A549 (cell line): Measurements from ENCODE around the gene CDK5RAP2. TPM values are rescaled to one million over a fixed set of nuclear protein-coding genes. Genes with fewer than 3 reads are reported as not detected.

Source experiments
- ATAC-seq, 2 experiments: fragments of 200-7000 bp in 1 of 2; fragments of >200 bp in 1 of 2; cut with Nextera tagmentation in 1 of 2; cut with Tn5 transposase in 1 of 2; 3 replicates each; pipeline versions ENCODE4 v1.8.0 to v1.9.1; 2018 to 2020; ENCODE audit warnings: mild to moderate bottlenecking in 1 of 2, moderate library complexity in 1 of 2
- CTCF ChIA-PET: fragments of 300-600 bp; sonication (Branson Sonifier 250); formaldehyde crosslinking; extraction: SDS; loops from one replicate; lab custom pipeline; 2021; ENCODE audit warnings: antibody characterized with exemption, inconsistent platforms; lab: Yijun Ruan, JAX
- POLR2A ChIA-PET: fragments of 350-600 bp; formaldehyde crosslinking; extraction: SDS; loops from one replicate; lab custom pipeline; 2021; ENCODE audit warnings: antibody characterized with exemption, inconsistent platforms; lab: Yijun Ruan, JAX
- DNase-seq, 2 experiments: peaks; one replicate each; pipeline versions ENCODE4 v3.0.0 to v3.0.0-alpha.2; 2011 to 2016; ENCODE audit warnings: low read depth in 1 of 2, low spot score in 1 of 2
- FAIRE-seq: peaks from 2 replicates; lab custom pipeline; 2011; peaks lifted over from hg19 to GRCh38; lab: Jason Lieb, UNC
- H3K27ac ChIP-seq, 2 experiments: fragments of >200 bp; sonication (Bioruptor Twin); formaldehyde crosslinking; 3 replicates each; pipeline ENCODE4 v1.5.1; 2016 to 2017
- H3K4me1 ChIP-seq: fragments of >200 bp; sonication (Bioruptor Twin); formaldehyde crosslinking; 3 replicates; pipeline ENCODE4 v1.6.1; 2016
- H3K4me2 ChIP-seq: fragments of >200 bp; sonication (Bioruptor Twin); formaldehyde crosslinking; 3 replicates; pipeline ENCODE4 v1.6.1; 2016
- H3K4me3 ChIP-seq: fragments of >200 bp; sonication (Bioruptor Twin); formaldehyde crosslinking; 3 replicates; pipeline ENCODE4 v1.5.1; 2016
- H3K9me3 ChIP-seq: fragments of >200 bp; sonication (Bioruptor Twin); formaldehyde crosslinking; 3 replicates; pipeline ENCODE4 v1.6.1; 2016
- BCL3 ChIP-seq: fragments of >200 bp; sonication (Bioruptor Twin); formaldehyde crosslinking; IDR thresholded peaks from 3 replicates; pipeline ENCODE4 v1.6.1; 2016
- CBX2 ChIP-seq: fragments of 200-600 bp; sonication (generic); IDR thresholded peaks from 2 replicates; pipeline ENCODE4 v1.6.1; 2016; ENCODE audit warnings: low read depth, mild to moderate bottlenecking, borderline replicate concordance
- CBX8 ChIP-seq: fragments of 200-600 bp; sonication (generic); IDR thresholded peaks from 2 replicates; pipeline ENCODE4 v1.6.1; 2016
- CEBPB ChIP-seq, 2 experiments: fragments of >200 bp in 1 of 2; sonication (Bioruptor Twin) in 1 of 2; formaldehyde crosslinking in 1 of 2; IDR thresholded peaks; 2 replicates each; pipeline ENCODE4 v1.6.1; 2012 to 2016
- CHD4 ChIP-seq: fragments of 200-600 bp; sonication (generic); IDR thresholded peaks from 2 replicates; pipeline ENCODE4 v1.6.1; 2016; ENCODE audit warnings: antibody characterized with exemption, mild to moderate bottlenecking, borderline replicate concordance
- EHF ChIP-seq: fragments of 250-450 bp; sonication (Bioruptor Pico); IDR thresholded peaks from 2 replicates; pipeline ENCODE4 v1.5.0; 2020; ENCODE audit warnings: mild to moderate bottlenecking
- ESRRA ChIP-seq: fragments of 150-350 bp; IDR thresholded peaks from 2 replicates; pipeline ENCODE4 v1.6.1; 2014; ENCODE audit warnings: mild to moderate bottlenecking, low read length, borderline replicate concordance
- FOSB ChIP-seq: fragments of 250-450 bp; sonication (Bioruptor Pico); IDR thresholded peaks from 2 replicates; pipeline ENCODE4 v1.5.0; 2020; ENCODE audit warnings: mild to moderate bottlenecking, moderate library complexity
- GATA3 ChIP-seq: IDR thresholded peaks from 2 replicates; pipeline ENCODE4 v1.6.1; 2012; ENCODE audit warnings: borderline replicate concordance
- HOXA7 ChIP-seq: fragments of 250-450 bp; sonication (Bioruptor Pico); IDR thresholded peaks from 2 replicates; pipeline ENCODE4 v1.5.0; 2020; ENCODE audit warnings: mild to moderate bottlenecking, moderate library complexity
- KDM1A ChIP-seq: fragments of 200-600 bp; sonication (generic); IDR thresholded peaks from 2 replicates; pipeline ENCODE4 v1.6.1; 2016; ENCODE audit warnings: low read depth, mild to moderate bottlenecking
- MAFK ChIP-seq: fragments of 450-650 bp; IDR thresholded peaks from 2 replicates; pipeline ENCODE4 v1.6.1; 2014; ENCODE audit not compliant: partially characterized antibody
- NPAS2 ChIP-seq: fragments of 250-450 bp; sonication (Bioruptor Pico); IDR thresholded peaks from 2 replicates; pipeline ENCODE4 v1.8.0; 2022; ENCODE audit warnings: mild to moderate bottlenecking, moderate library complexity, borderline replicate concordance
- NR3C1 ChIP-seq: fragments of >200 bp; sonication (Bioruptor Twin); formaldehyde crosslinking; IDR thresholded peaks from 3 replicates; pipeline ENCODE4 v1.6.1; 2017
- RAD21 ChIP-seq, 2 experiments: fragments of >200 bp in 1 of 2; sonication (Bioruptor Twin) in 1 of 2; formaldehyde crosslinking in 1 of 2; IDR thresholded peaks in 1 of 2; conservative IDR thresholded peaks in 1 of 2; 2 replicates in 1 of 2; 3 replicates in 1 of 2; pipeline ENCODE4 v1.6.1; 2012 to 2018; ENCODE audit warnings: inconsistent platforms in 1 of 2
- RFX5 ChIP-seq: fragments of 450-650 bp; IDR thresholded peaks from 2 replicates; pipeline ENCODE4 v1.7.1; 2014; ENCODE audit warnings: antibody characterized with exemption, mild to moderate bottlenecking, moderate library complexity
- RNF2 ChIP-seq: fragments of 200-600 bp; sonication (generic); IDR thresholded peaks from 2 replicates; pipeline ENCODE4 v1.6.1; 2016; ENCODE audit warnings: low read depth, mild to moderate bottlenecking, antibody characterized with exemption, moderate library complexity, borderline replicate concordance
- SMC3 ChIP-seq: fragments of >200 bp; sonication (Bioruptor Twin); formaldehyde crosslinking; IDR thresholded peaks from 3 replicates; pipeline ENCODE4 v1.6.1; 2018; ENCODE audit warnings: inconsistent platforms
- SREBF2 ChIP-seq: fragments of 450-650 bp; IDR thresholded peaks from 2 replicates; pipeline ENCODE4 v1.6.1; 2014; ENCODE audit warnings: mild to moderate bottlenecking, moderate library complexity
- TFCP2L1 ChIP-seq: fragments of 250-450 bp; sonication (Bioruptor Pico); IDR thresholded peaks from 2 replicates; pipeline ENCODE4 v1.5.0; 2021; ENCODE audit warnings: mild to moderate bottlenecking
- WGBS: methylation state at CpG from one replicate; pipeline ENCODE4 v1.1.6; 2017; ENCODE audit errors: missing lambda C conversion rate; 5-methylcytosine and 5-hydroxymethylcytosine counted together
- polyA plus RNA-seq, 4 experiments: library from polyadenylated mRNA; depleted of rRNA in 3 of 4; stranded (reverse); fragments of >200 nt; fragmentation: RNase III in 1 of 4; extraction: RNeasy Plus Mini Kit Qiagen cat#74134 plus additional on column Dnase treatment in 1 of 4; gene quantifications; 2 replicates in 3 of 4; 3 replicates in 1 of 4; pipeline ENCODE4 v1.2.3, GENCODE V29; 2011 to 2017
- TF ChIP-seq, protein P1 (sequence below): fragments of 450-650 bp; IDR thresholded peaks from 2 replicates; pipeline ENCODE4 v1.6.1; 2014; ENCODE audit warnings: antibody characterized with exemption
- TF ChIP-seq, protein P2 (sequence below): fragments of >200 bp; sonication (Bioruptor Twin); formaldehyde crosslinking; IDR thresholded peaks from 2 replicates; pipeline ENCODE4 v1.6.1; 2016
- TF ChIP-seq, protein P3 (sequence below): IDR thresholded peaks from 2 replicates; pipeline ENCODE4 v1.6.1; 2012
- TF ChIP-seq, protein P4 (sequence below): fragments of >200 bp; sonication (Bioruptor Twin); formaldehyde crosslinking; IDR thresholded peaks from 3 replicates; pipeline ENCODE4 v1.5.1; 2016

The CDK5RAP2 gene
- polyA plus RNA-seq, 2 of the 4 experiments (the other 2 are of a cell fraction): 29.1 to 44.6 TPM

DNA sequence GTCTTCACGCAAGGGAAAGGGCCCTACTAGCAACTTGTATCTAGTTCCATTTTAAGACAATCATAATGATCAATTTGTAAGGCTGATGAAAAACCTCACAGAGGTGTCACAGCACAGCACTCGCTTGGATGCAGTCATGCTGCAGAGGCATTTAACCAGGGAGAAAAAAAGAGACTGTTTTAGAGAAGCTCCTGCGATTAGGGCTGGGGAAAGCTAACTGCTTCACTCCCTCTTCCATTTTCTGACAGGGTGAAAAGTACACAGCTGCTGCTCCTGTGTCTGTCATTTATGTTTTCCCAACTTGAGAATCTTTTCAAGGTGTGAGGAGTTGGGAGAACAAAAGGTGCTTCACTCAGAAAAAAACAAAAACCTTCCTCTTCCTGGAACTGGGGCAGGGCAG, 106.4 kb downstream of the CDK5RAP2 start (continued):
- TF ChIP-seq, protein P1, sequence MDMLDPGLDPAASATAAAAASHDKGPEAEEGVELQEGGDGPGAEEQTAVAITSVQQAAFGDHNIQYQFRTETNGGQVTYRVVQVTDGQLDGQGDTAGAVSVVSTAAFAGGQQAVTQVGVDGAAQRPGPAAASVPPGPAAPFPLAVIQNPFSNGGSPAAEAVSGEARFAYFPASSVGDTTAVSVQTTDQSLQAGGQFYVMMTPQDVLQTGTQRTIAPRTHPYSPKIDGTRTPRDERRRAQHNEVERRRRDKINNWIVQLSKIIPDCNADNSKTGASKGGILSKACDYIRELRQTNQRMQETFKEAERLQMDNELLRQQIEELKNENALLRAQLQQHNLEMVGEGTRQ: no peak
- TF ChIP-seq GATA3: no peak
- TF ChIP-seq EHF (CRISPR knock-in tag): no peak
- TF ChIP-seq RFX5: no peak
- no peak for TF ChIP-seq KDM1A
- TF ChIP-seq, protein P2, sequence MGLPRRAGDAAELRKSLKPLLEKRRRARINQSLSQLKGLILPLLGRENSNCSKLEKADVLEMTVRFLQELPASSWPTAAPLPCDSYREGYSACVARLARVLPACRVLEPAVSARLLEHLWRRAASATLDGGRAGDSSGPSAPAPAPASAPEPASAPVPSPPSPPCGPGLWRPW: no peak
- TF ChIP-seq CEBPB (IDR thresholded peaks at IDR 0.05): no peak
- TF ChIP-seq, protein P3, sequence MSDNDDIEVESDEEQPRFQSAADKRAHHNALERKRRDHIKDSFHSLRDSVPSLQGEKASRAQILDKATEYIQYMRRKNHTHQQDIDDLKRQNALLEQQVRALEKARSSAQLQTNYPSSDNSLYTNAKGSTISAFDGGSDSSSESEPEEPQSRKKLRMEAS: no peak

- ChIA-PET POLR2A (no interaction called here), CTCF (interaction anchor here (0.6 kb wide), 1 partner anchor 452 kb away, joined by 3 read pairs; no protein-coding TSS in a partner anchor)
- Histone ChIP-seq H3K4me1 (no peaks in the 10 kb centered on the region), H3K4me3 (no peak overlapping the region), H3K4me2 (no peak overlapping the region), H3K9me3 (no peaks in the 10 kb centered on the region), H3K27ac (no peak overlapping the region)
- FAIRE-seq: no peak
- 90% methylated on average over 3 of the region's 3 CpGs for WGBS
- no peak for DNase-seq
- ATAC-seq: no peak
- TF ChIP-seq, protein P4, sequence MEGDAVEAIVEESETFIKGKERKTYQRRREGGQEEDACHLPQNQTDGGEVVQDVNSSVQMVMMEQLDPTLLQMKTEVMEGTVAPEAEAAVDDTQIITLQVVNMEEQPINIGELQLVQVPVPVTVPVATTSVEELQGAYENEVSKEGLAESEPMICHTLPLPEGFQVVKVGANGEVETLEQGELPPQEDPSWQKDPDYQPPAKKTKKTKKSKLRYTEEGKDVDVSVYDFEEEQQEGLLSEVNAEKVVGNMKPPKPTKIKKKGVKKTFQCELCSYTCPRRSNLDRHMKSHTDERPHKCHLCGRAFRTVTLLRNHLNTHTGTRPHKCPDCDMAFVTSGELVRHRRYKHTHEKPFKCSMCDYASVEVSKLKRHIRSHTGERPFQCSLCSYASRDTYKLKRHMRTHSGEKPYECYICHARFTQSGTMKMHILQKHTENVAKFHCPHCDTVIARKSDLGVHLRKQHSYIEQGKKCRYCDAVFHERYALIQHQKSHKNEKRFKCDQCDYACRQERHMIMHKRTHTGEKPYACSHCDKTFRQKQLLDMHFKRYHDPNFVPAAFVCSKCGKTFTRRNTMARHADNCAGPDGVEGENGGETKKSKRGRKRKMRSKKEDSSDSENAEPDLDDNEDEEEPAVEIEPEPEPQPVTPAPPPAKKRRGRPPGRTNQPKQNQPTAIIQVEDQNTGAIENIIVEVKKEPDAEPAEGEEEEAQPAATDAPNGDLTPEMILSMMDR: no peak
- TF ChIP-seq CBX8 (no peak), MAFK (no peak), RAD21 (conservative IDR thresholded peaks at IDR 0.05 in 1 of 2, IDR thresholded peaks at IDR 0.05 in 1 of 2) (no peak), FOSB (CRISPR knock-in tag) (no peak), ESRRA (no peak), SREBF2 (no peak), CHD4 (no peak), TFCP2L1 (no peak), HOXA7 (no peak), SMC3 (no peak), BCL3 (no peak), NPAS2 (CRISPR knock-in tag) (no peak), NR3C1 (no peak), RNF2 (no peak), CBX2 (no peak)
- TF ChIP-seq, protein P3: no peak
These were observed 114.1 kb downstream of the CDK5RAP2 start for GRCh38 chr9:120465685-120466407.
